H7 (cell line): Measurements from ENCODE around the gene HOXB4. TPM values are rescaled to one million over a fixed set of nuclear protein-coding genes. Genes with fewer than 3 reads are reported as not detected.

Source experiments
- DNase-seq: peaks from one replicate; pipeline ENCODE4 v3.0.0; 2012
- H3K27me3 ChIP-seq: 2 replicates; pipeline ENCODE4 v1.6.0; 2011; ENCODE audit warnings: mild to moderate bottlenecking, low read length; ENCODE audit not compliant: control insufficient read depth, insufficient read depth
- H3K36me3 ChIP-seq: replicated peaks from 2 replicates; pipeline ENCODE4 v1.5.1; 2011; ENCODE audit warnings: low read length; ENCODE audit not compliant: control insufficient read depth, insufficient read depth
- H3K4me3 ChIP-seq: 2 replicates; pipeline ENCODE4 v1.5.1; 2011; ENCODE audit warnings: low read depth, mild to moderate bottlenecking, control low read depth, low read length, moderate library complexity; ENCODE audit not compliant: insufficient read depth
- total RNA-seq: library from RNA; depleted of rRNA; stranded (reverse); fragments of >200 nt; shearing (Covaris generic); gene quantifications from 2 replicates; pipeline ENCODE4 v1.2.3, GENCODE V29; 2014

HOXB4 gene
- total RNA-seq, 1 experiment from 2014 or later: 0.03 TPM

GRCh38 chr17:48609759-48610281, 31.7 kb upstream of the HOXB4 start:
- Histone ChIP-seq H3K27me3 (peaks cover 99% of the 10 kb centered on the region), H3K36me3 (no peaks in the 10 kb centered on the region), H3K4me3 (no peak overlapping the region; the same call in 1 of the 2 replicates)
- DNase-seq: no peak

- DNase-seq: no peak
- no peaks in the 10 kb centered on the region for H3K36me3 ChIP-seq
- H3K27me3 ChIP-seq: peaks cover 99% of the 10 kb centered on the region
- H3K4me3 ChIP-seq: no peak overlapping the region
These were observed 30.9 kb upstream of the HOXB4 start for GRCh38 chr17:48609033-48609432.

GRCh38 chr17:48608494-48608834, 30.3 kb upstream of the HOXB4 start:
- Histone ChIP-seq H3K4me3 (no peak overlapping the region), H3K36me3 (no peaks in the 10 kb centered on the region), H3K27me3 (peaks cover 99% of the 10 kb centered on the region)
- no peak for DNase-seq

- DNase-seq: no peak
- Histone ChIP-seq H3K36me3 (no peaks in the 10 kb centered on the region), H3K27me3 (peaks cover 99% of the 10 kb centered on the region), H3K4me3 (no peak overlapping the region)
These were observed 28.9 kb upstream of the HOXB4 start for GRCh38 chr17:48606892-48607614.

- Histone ChIP-seq H3K4me3 (no peak overlapping the region), H3K36me3 (no peaks in the 10 kb centered on the region)
- DNase-seq: peak; percentile 66
These were observed 28.1 kb upstream of the HOXB4 start for GRCh38 chr17:48605991-48606891.

GRCh38 chr17:48605409-48605919, 27.3 kb upstream of the HOXB4 start:
- H3K4me3 ChIP-seq: no peak overlapping the region
- DNase-seq: no peak
- H3K36me3 ChIP-seq: no peaks in the 10 kb centered on the region
- peaks cover 99% of the 10 kb centered on the region for H3K27me3 ChIP-seq

More at GRCh38 chr17:48605991-48606891, 28.1 kb upstream of the HOXB4 start:
- peaks cover 99% of the 10 kb centered on the region for H3K27me3 ChIP-seq

GRCh38 chr17:48604770-48605329, 26.7 kb upstream of the HOXB4 start, which contains the start of gene HOXB6:
Gene HOXB6, minus strand, starts transcription at chr17:48604986. Its CDS starts 6,836 bp downstream, at chr17:48598150.
- DNase-seq: no peak
- Histone ChIP-seq H3K27me3 (peaks cover 99% of the 10 kb centered on the region), H3K36me3 (no peaks in the 10 kb centered on the region), H3K4me3 (no peak within 1 kb of the TSS)

- no peak overlapping the region for H3K4me3 ChIP-seq
- H3K27me3 ChIP-seq: peaks cover 99% of the 10 kb centered on the region
- DNase-seq: peak; percentile 69
- H3K36me3 ChIP-seq: no peaks in the 10 kb centered on the region
These were observed 26.0 kb upstream of the HOXB4 start for GRCh38 chr17:48603959-48604769.

GRCh38 chr17:48601539-48602425, 23.6 kb upstream of the HOXB4 start:
- no peak for DNase-seq
- H3K4me3 ChIP-seq: no peak overlapping the region
- no peaks in the 10 kb centered on the region for H3K36me3 ChIP-seq
- H3K27me3 ChIP-seq: peaks cover 100% of the 10 kb centered on the region

GRCh38 chr17:48601207-48601538, 23.0 kb upstream of the HOXB4 start:
- DNase-seq: no peak
- Histone ChIP-seq H3K4me3 (no peak overlapping the region), H3K27me3 (peaks cover 100% of the 10 kb centered on the region), H3K36me3 (no peaks in the 10 kb centered on the region)

GRCh38 chr17:48600244-48601098, 22.3 kb upstream of the HOXB4 start:
- peaks cover 100% of the 10 kb centered on the region for H3K27me3 ChIP-seq
- no peak overlapping the region for H3K4me3 ChIP-seq
- no peaks in the 10 kb centered on the region for H3K36me3 ChIP-seq
- no peak for DNase-seq

- Histone ChIP-seq H3K4me3 (no peak overlapping the region), H3K36me3 (no peaks in the 10 kb centered on the region), H3K27me3 (peaks cover 100% of the 10 kb centered on the region)
- no peak for DNase-seq
These were observed 21.2 kb upstream of the HOXB4 start for GRCh38 chr17:48599354-48599753.
